Glutamatergic neuron (in vitro differentiated cells): Measurements from ENCODE around the gene ZGLP1. TPM values are rescaled to one million over a fixed set of nuclear protein-coding genes. Genes with fewer than 3 reads are reported as not detected.
"Not testable (repeated sequence)": the region's sequence is repeated elsewhere in the genome, so short reads cannot be mapped to it uniquely, and the experiment has no call there.

Experiments used
- DNase-seq: peaks from one replicate; pipeline ENCODE4 v3.0.0; 2022
- H3K27ac Mint-ChIP-seq: one replicate; pipeline ENCODE4 v1.8.0; 2020; ENCODE audit warnings: mild to moderate bottlenecking, mixed read lengths, inconsistent platforms; ENCODE audit not compliant: unreplicated experiment
- H3K27me3 Mint-ChIP-seq: one replicate; pipeline ENCODE4 v1.8.0; 2020; ENCODE audit warnings: mild to moderate bottlenecking, moderate library complexity, mixed read lengths, inconsistent platforms; ENCODE audit not compliant: unreplicated experiment
- H3K36me3 Mint-ChIP-seq: one replicate; pipeline ENCODE4 v1.8.0; 2020; ENCODE audit warnings: mild to moderate bottlenecking, mixed read lengths, inconsistent platforms; ENCODE audit not compliant: unreplicated experiment
- H3K4me1 Mint-ChIP-seq: one replicate; pipeline ENCODE4 v1.8.0; 2020; ENCODE audit warnings: mild to moderate bottlenecking, low read depth, mixed read lengths, inconsistent platforms; ENCODE audit not compliant: unreplicated experiment
- H3K4me3 Mint-ChIP-seq: one replicate; pipeline ENCODE4 v1.8.0; 2020; ENCODE audit warnings: mild to moderate bottlenecking, mixed read lengths, inconsistent platforms; ENCODE audit not compliant: unreplicated experiment
- H3K9me3 Mint-ChIP-seq: one replicate; pipeline ENCODE4 v1.8.0; 2020; ENCODE audit warnings: mild to moderate bottlenecking, moderate library complexity, mixed read lengths, inconsistent platforms; ENCODE audit not compliant: unreplicated experiment
- total RNA-seq: library from RNA; stranded (reverse); fragmentation: NEBNext Ultra II Directional; extraction: Animal tissue kit (Norgen Biotek cat#: 25700); gene quantifications from one replicate; pipeline ENCODE4 v1.2.1, GENCODE V29; 2021; ENCODE audit not compliant: unreplicated experiment
- TF ChIP-seq, protein P1 (sequence below): fragments of 200-600 bp; sonication (generic); IDR thresholded peaks from one replicate; pipeline ENCODE4 v1.5.0; 2021; ENCODE audit not compliant: partially characterized antibody, unreplicated experiment

The ZGLP1 gene
- total RNA-seq, 1 donor from 2014 or later, result 9.4 TPM

- TF ChIP-seq, protein P1, sequence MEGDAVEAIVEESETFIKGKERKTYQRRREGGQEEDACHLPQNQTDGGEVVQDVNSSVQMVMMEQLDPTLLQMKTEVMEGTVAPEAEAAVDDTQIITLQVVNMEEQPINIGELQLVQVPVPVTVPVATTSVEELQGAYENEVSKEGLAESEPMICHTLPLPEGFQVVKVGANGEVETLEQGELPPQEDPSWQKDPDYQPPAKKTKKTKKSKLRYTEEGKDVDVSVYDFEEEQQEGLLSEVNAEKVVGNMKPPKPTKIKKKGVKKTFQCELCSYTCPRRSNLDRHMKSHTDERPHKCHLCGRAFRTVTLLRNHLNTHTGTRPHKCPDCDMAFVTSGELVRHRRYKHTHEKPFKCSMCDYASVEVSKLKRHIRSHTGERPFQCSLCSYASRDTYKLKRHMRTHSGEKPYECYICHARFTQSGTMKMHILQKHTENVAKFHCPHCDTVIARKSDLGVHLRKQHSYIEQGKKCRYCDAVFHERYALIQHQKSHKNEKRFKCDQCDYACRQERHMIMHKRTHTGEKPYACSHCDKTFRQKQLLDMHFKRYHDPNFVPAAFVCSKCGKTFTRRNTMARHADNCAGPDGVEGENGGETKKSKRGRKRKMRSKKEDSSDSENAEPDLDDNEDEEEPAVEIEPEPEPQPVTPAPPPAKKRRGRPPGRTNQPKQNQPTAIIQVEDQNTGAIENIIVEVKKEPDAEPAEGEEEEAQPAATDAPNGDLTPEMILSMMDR, result no peak
- Mint-ChIP-seq H3K27me3 (peaks cover 11% of the 10 kb centered on the region), H3K9me3 (peaks cover 5% of the 10 kb centered on the region), H3K4me1 (no peaks in the 10 kb centered on the region), H3K27ac (no peak overlapping the region), H3K36me3 (no peaks in the 10 kb centered on the region), H3K4me3 (no peak overlapping the region)
- no peak for DNase-seq
Measured at GRCh38 chr19:10283301-10284064, 26.1 kb downstream of the ZGLP1 start.

- not testable (repeated sequence) for H3K27me3 Mint-ChIP-seq, DNase-seq, H3K4me1 Mint-ChIP-seq, H3K27ac Mint-ChIP-seq, H3K4me3 Mint-ChIP-seq, H3K9me3 Mint-ChIP-seq, H3K36me3 Mint-ChIP-seq
Measured at GRCh38 chr19:10282043-10282442, 27.6 kb downstream of the ZGLP1 start.

DNA sequence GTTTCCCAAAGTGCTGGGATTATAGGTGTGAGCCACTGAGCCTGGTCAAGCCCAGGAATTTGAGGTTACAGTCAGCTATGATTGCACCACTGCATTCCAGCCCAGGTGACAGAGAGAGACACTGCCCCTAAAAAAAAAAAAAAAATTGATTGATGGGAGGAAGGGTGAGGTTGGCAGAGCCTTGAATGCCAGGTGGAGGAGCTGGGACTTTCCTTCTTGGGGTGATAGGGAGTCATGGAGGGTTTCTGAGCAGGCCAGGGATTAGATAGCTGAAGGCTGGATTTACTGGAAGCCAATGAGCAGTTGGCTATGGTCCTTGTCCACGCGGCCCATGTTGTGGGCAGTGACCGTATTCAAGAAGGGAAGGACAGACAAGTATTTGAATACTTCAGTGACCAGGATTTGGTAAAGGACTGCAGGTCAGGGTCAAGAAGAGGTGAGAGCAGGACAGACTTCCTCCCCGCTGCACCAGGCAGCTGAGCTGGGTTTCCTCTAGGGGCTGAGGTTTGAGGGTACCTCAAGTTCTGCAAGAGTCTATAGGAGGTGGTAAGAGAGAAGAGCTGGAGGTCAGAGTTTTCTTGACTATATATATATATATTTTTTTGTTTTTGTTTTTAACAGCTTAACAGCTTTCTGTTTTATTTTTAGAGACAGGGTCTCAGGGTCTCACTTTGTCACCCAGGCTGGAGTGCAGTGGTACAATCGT is 29.7 kb downstream of the ZGLP1 start:
- H3K4me1 Mint-ChIP-seq, result no peaks in the 10 kb centered on the region
- peaks cover 3% of the 10 kb centered on the region for H3K27me3 Mint-ChIP-seq
- TF ChIP-seq, protein P1, result no peak
- DNase-seq, result no peak
- no peaks in the 10 kb centered on the region for H3K36me3 Mint-ChIP-seq
- no peak overlapping the region for H3K4me3 Mint-ChIP-seq
- no peak overlapping the region for H3K27ac Mint-ChIP-seq
- H3K9me3 Mint-ChIP-seq, result no peaks in the 10 kb centered on the region

GRCh38 chr19:10278935-10279334 is 30.7 kb downstream of the ZGLP1 start:
- no peaks in the 10 kb centered on the region for H3K36me3 Mint-ChIP-seq
- no peaks in the 10 kb centered on the region for H3K9me3 Mint-ChIP-seq
- H3K27ac Mint-ChIP-seq, result no peak overlapping the region
- TF ChIP-seq, protein P1, result no peak
- H3K4me3 Mint-ChIP-seq, result no peak overlapping the region
- H3K27me3 Mint-ChIP-seq, result peaks cover 6% of the 10 kb centered on the region
- H3K4me1 Mint-ChIP-seq, result no peaks in the 10 kb centered on the region
- DNase-seq, result no peak

- Mint-ChIP-seq H3K36me3 (no peaks in the 10 kb centered on the region), H3K4me3 (no peak overlapping the region), H3K4me1 (no peaks in the 10 kb centered on the region), H3K27ac (no peak overlapping the region), H3K27me3 (peaks cover 6% of the 10 kb centered on the region), H3K9me3 (no peaks in the 10 kb centered on the region)
- DNase-seq, result no peak
- TF ChIP-seq, protein P1, result no peak
Measured at GRCh38 chr19:10277795-10278589, 31.6 kb downstream of the ZGLP1 start.
